Osteoblast (primary cell): ENCODE data around the gene LRRC63. TPM values are rescaled to one million over a fixed set of nuclear protein-coding genes. Genes with fewer than 3 reads are reported as not detected.

ENCODE experiments used
- DNase-seq: peaks from one replicate; pipeline ENCODE4 v3.0.0; 2011; ENCODE audit warnings: low spot score, mixed read lengths; ENCODE audit not compliant: insufficient read length; ENCODE audit errors: missing footprints
- H2AFZ ChIP-seq: 2 replicates; pipeline ENCODE4 v1.6.0; 2011; ENCODE audit warnings: mild to moderate bottlenecking, low read length
- H3K27ac ChIP-seq: 2 replicates; pipeline ENCODE4 v1.5.1; 2011; ENCODE audit warnings: mild to moderate bottlenecking, low read depth, low read length, moderate library complexity
- H3K27me3 ChIP-seq: 2 replicates; pipeline ENCODE4 v1.6.0; 2012; ENCODE audit warnings: mild to moderate bottlenecking, control low read depth, inconsistent platforms, low read length, moderate library complexity; ENCODE audit not compliant: insufficient read depth
- H3K36me3 ChIP-seq: 2 replicates; pipeline ENCODE4 v1.5.1; 2011; ENCODE audit warnings: mild to moderate bottlenecking, low read length, control low read depth, moderate library complexity; ENCODE audit not compliant: insufficient read depth
- H3K4me1 ChIP-seq: 2 replicates; pipeline ENCODE4 v1.5.1; 2011; ENCODE audit warnings: mild to moderate bottlenecking, low read length, control low read depth, moderate library complexity; ENCODE audit not compliant: insufficient read depth
- H3K4me2 ChIP-seq: 2 replicates; pipeline ENCODE4 v1.6.0; 2011; ENCODE audit warnings: mild to moderate bottlenecking, low read length; ENCODE audit not compliant: insufficient read depth
- H3K4me3 ChIP-seq: fragments of 200-600 bp; sonication (generic); 3 replicates; pipeline ENCODE4 v1.5.1; 2012; ENCODE audit warnings: mild to moderate bottlenecking, low read length, inconsistent platforms; ENCODE audit not compliant: insufficient read depth
- H3K79me2 ChIP-seq: 2 replicates; pipeline ENCODE4 v1.6.0; 2012; ENCODE audit warnings: mild to moderate bottlenecking, low read length, control low read depth, inconsistent platforms; ENCODE audit not compliant: insufficient read depth
- H3K9me3 ChIP-seq: 2 replicates; pipeline ENCODE4 v1.5.1; 2011; ENCODE audit warnings: low read depth, low read length, control low read depth
- H4K20me1 ChIP-seq: 2 replicates; pipeline ENCODE4 v1.6.0; 2012; ENCODE audit warnings: mild to moderate bottlenecking, low read length, control low read depth; ENCODE audit not compliant: insufficient read depth
- total RNA-seq: library from RNA; depleted of rRNA; stranded (reverse); fragments of >200 nt; gene quantifications from 2 replicates; pipeline ENCODE4 v1.2.3, GENCODE V29; 2012
- TF ChIP-seq, protein P1 (sequence below): IDR thresholded peaks from 2 replicates; pipeline ENCODE4 v1.5.1; 2011; ENCODE audit warnings: mild to moderate bottlenecking, low read depth, low read length, moderate library complexity; ENCODE audit errors: extremely low read depth

LRRC63 gene
- total RNA-seq, 1 donor = not detected

DNA sequence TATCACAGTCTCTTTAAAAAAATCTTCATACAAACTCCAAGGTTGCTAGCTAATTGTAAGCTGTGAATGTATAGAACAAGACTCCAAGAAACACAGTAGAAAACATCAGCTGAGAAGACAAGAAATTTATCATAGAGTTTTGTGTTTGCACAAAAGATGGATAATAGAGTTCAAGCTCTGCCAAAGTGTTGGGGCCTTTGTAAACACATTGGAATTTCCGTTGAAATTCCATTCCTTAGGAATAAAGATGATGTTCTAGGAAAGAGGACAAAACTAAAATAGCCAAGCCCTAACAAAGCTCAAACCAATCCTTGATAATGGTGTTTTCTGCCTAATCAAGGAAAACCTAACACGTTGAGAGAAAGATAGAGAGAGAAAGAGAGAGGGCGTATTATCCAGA lies 20.6 kb downstream of the LRRC63 start:
- Histone ChIP-seq H3K9me3 (no peaks in the 10 kb centered on the region), H4K20me1 (no peaks in the 10 kb centered on the region), H3K27ac (no peak overlapping the region), H3K27me3 (peaks cover 3% of the 10 kb centered on the region), H3K4me2 (no peak overlapping the region), H3K36me3 (no peaks in the 10 kb centered on the region), H3K79me2 (no peaks in the 10 kb centered on the region), H2AFZ (no peak overlapping the region), H3K4me3 (no peak overlapping the region), H3K4me1 (no peaks in the 10 kb centered on the region)
- DNase-seq = peak; percentile 36
- TF ChIP-seq, protein P1, sequence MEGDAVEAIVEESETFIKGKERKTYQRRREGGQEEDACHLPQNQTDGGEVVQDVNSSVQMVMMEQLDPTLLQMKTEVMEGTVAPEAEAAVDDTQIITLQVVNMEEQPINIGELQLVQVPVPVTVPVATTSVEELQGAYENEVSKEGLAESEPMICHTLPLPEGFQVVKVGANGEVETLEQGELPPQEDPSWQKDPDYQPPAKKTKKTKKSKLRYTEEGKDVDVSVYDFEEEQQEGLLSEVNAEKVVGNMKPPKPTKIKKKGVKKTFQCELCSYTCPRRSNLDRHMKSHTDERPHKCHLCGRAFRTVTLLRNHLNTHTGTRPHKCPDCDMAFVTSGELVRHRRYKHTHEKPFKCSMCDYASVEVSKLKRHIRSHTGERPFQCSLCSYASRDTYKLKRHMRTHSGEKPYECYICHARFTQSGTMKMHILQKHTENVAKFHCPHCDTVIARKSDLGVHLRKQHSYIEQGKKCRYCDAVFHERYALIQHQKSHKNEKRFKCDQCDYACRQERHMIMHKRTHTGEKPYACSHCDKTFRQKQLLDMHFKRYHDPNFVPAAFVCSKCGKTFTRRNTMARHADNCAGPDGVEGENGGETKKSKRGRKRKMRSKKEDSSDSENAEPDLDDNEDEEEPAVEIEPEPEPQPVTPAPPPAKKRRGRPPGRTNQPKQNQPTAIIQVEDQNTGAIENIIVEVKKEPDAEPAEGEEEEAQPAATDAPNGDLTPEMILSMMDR = no peak

GRCh38 chr13:46235286-46235685 lies 23.6 kb downstream of the LRRC63 start:
- TF ChIP-seq, protein P1 = no peak
- no peaks in the 10 kb centered on the region for H3K36me3 ChIP-seq

GRCh38 chr13:46265292-46265691 lies 53.6 kb downstream of the LRRC63 start:
- Histone ChIP-seq H3K9me3 (no peaks in the 10 kb centered on the region), H3K27me3 (peaks cover 25% of the 10 kb centered on the region), H3K36me3 (no peaks in the 10 kb centered on the region), H3K79me2 (no peaks in the 10 kb centered on the region), H3K4me3 (no peak overlapping the region), H3K27ac (no peak overlapping the region), H4K20me1 (no peaks in the 10 kb centered on the region), H3K4me1 (no peaks in the 10 kb centered on the region), H2AFZ (no peak overlapping the region), H3K4me2 (no peak overlapping the region)
- DNase-seq = no peak
- TF ChIP-seq, protein P1 = no peak

More at GRCh38 chr13:46235286-46235685, 23.6 kb downstream of the LRRC63 start:
- Histone ChIP-seq H3K4me1 (no peaks in the 10 kb centered on the region), H2AFZ (no peak overlapping the region), H3K79me2 (no peaks in the 10 kb centered on the region), H3K4me3 (no peak overlapping the region), H3K27me3 (no peaks in the 10 kb centered on the region), H3K4me2 (no peak overlapping the region), H3K9me3 (no peaks in the 10 kb centered on the region), H3K27ac (no peak overlapping the region), H4K20me1 (no peaks in the 10 kb centered on the region)
- DNase-seq = no peak

GRCh38 chr13:46267166-46267565 lies 55.4 kb downstream of the LRRC63 start:
- H3K4me1 ChIP-seq = no peaks in the 10 kb centered on the region
- no peaks in the 10 kb centered on the region for H3K79me2 ChIP-seq
- no peaks in the 10 kb centered on the region for H3K9me3 ChIP-seq
- no peaks in the 10 kb centered on the region for H4K20me1 ChIP-seq
- TF ChIP-seq, protein P1 = no peak
- no peak overlapping the region for H3K4me2 ChIP-seq
- no peak for DNase-seq
- no peaks in the 10 kb centered on the region for H3K36me3 ChIP-seq
- no peak overlapping the region for H3K4me3 ChIP-seq
- no peak overlapping the region for H3K27ac ChIP-seq
- H3K27me3 ChIP-seq = peaks cover 27% of the 10 kb centered on the region
- no peak overlapping the region for H2AFZ ChIP-seq
